DMS53 (cell line): ENCODE data around the gene CCDC88A.
"Not testable (repeated sequence)": the region's sequence is repeated elsewhere in the genome, so short reads cannot be mapped to it uniquely, and the experiment has no call there.

Source experiments
- DNase-seq: peaks from one replicate; lab custom pipeline; 2025; lab: John Stamatoyannopoulos, UW

The CCDC88A gene

GRCh38 chr2:55302241-55302640 lies 117.4 kb downstream of the CCDC88A start:
- no peak for DNase-seq

GRCh38 chr2:55301277-55301676 lies 118.4 kb downstream of the CCDC88A start:
- DNase-seq, result no peak

DNA sequence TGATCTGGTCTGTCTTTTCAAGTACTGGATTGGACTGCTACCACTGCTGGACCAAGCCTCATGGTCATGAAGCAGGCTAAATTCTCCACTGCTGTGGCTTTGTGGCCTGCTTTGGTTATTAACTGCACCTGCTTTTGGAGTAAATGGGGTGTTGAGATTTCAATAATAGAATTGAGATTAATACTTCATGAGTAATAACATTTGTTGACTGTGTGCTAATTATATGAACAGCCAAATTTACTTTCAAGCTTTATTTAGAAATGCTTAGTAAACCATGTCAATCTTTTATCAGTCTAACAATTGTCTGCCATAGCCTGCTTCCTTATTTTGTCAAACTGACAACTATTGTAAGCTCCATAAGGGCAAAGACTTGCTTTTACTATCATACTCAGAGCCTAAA lies 123.3 kb downstream of the CCDC88A start:
- DNase-seq, result no peak

DNA sequence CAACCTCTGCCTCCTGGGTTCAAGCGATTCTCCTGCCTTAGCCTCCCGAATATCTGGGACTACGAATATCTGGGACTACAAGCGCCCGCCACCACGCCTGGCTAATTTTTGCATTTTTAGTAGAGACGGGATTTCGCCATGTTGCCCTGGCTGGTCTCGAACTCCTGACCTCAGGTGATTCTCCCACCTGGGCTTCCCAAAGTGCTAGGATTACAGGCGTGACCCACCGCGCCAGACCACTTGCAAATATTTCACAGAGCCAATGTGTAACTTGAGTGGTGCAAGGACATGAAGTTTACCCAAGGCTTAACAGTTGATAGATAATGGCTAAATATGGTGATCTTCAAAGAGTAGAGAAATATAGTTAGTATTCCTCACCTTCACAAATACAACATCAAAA lies 136.6 kb downstream of the CCDC88A start:
- no peak for DNase-seq

- peak; percentile 97 for DNase-seq
Observed at GRCh38 chr2:55282110-55282917, 137.3 kb downstream of the CCDC88A start.

DNA sequence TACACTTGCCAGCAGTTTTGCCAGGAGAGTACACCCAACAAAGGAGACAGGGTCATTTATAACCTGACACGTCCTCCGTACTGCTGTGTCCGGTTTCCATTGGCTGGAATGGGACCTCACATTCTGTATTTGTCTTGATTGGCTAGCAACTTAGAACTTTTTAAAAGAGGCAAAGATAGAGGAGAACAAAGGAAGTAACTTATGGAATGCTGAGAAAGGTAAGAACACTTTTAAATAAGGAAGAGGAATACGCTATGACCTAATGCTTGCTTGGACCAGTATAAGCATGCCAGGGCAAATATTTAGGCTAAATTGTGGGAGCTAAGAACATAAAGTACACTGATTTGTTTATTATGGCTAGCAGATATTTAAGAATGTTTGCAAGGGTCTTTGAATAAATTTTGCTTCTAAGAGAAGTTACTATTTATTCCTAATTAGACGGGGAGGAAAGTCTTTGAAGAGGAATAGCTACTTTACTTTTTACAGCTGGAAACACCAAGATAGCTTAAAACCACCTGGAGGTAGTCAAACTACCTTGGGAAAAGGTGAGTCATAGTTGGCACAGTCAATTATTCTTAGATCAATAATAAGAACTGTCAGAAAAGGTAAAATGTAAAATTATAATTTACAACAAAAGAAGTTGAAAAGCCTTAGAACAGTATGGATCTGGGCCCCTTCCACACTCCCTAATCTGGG lies 138.7 kb downstream of the CCDC88A start:
- peak; percentile 13 for DNase-seq

DNA sequence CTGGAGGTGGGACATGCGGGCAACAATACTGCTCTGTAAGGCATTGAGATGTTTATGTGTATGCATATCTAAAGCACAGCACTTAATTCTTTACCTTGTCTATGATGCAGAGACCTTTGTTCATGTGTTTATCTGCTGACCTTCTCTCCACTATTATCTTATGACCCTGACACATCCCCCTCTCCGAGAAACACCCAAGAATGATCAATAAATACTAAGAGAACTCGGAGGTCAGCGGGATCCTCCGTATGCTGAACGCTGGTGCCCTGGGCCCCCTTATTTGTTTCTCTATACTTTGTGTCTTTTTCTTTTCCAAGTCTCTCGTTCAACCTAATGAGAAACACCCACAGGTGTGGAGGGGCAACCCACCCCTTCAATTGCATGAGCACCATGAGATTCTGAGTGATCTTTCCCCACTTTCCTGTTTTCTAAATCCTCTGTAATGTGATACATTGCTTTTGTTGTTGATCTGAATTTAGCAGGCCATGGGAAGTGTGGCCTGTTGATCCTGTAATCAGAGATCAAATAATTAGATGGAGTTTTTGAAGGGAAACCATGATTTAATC lies 139.7 kb downstream of the CCDC88A start:
- DNase-seq, result not testable (repeated sequence)

DNA sequence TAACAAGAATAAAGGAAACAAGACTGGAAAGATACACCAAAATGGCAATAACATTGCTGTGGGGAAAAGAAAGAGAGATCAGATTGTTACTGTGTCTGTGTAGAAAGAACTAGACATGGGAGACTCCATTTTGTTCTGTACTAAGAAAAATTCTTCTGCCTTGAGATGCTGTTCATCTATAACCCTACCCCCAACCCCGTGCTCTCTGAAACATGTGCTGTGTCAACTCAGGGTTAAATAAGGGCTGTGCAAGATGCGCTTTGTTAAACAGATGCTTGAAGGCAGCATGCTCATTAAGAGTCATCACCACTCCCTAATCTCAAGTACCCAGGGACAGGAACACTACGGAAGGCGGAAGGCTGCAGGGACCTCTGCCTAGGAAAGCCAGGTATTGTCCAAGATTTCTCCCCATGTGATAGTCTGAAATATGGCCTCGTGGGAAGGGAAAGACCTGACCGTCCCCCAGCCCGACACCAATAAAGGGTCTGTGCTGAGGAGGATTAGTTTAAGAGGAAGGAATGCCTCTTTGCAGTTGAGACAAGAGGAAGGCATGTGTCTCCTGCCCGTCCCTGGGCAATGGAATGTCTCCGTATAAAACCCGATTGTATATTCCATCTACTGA lies 140.3 kb downstream of the CCDC88A start:
- DNase-seq, result not testable (repeated sequence)

GRCh38 chr2:55277310-55277709 lies 142.3 kb downstream of the CCDC88A start:
- no peak for DNase-seq

- not testable (repeated sequence) for DNase-seq
Observed at GRCh38 chr2:55274346-55274745, 145.3 kb downstream of the CCDC88A start.

DNA sequence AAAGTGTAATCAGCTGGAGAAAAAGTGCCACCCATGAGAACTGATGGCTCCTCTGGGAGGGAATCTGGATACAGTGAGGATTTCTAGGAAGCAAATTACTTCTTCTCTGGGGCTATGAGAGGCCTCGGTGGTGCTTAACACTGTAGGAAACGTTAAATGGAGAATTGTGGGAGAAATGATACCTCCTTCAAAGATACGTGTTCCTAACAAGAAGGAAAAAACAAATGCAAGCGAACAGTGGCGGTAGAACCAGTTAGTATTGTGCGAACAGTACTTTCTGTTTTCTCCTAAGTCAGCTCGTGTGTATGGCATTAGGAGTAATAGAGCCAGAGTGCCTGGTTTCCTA lies 150.0 kb downstream of the CCDC88A start:
- DNase-seq, result peak; percentile 47

GRCh38 chr2:55268907-55269644 lies 150.6 kb downstream of the CCDC88A start, which contains the start of gene MTIF2:
Gene MTIF2 (minus strand): TSS chr2:55269231. CDS start chr2:55263858, 5,373 bp downstream.
- peak; percentile 99 for DNase-seq

DNA sequence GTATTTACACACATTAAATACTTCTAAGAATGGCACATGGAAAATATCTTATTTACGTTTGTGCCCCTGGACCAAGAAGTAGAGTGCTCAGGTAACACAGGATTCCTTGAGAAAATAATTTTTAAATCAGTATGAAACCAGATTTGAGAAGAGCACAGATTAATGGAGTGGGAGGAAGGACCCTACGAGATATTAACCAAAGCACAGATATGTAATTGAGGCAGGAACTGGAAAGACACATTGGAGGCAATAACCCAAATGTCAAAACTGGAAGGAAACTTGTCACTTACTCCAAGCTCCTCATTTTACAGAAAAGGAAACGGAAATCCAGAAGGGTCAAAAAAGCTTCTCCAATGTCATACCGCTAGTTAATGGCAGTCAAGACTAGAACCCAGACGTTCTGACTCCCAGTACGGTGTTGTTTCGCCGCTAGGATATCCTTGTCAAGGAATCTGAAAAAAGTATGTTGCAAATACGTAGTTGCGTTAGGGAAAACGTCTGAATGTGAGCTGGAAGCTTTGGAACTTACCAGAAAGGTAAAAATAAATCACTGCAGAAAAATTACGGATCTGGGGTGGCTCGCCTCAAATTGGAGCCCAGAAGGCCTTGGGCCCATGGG lies 151.3 kb downstream of the CCDC88A start:
- DNase-seq, result peak; percentile 60

GRCh38 chr2:55259586-55259985 lies 160.1 kb downstream of the CCDC88A start:
- not testable (repeated sequence) for DNase-seq

DNA sequence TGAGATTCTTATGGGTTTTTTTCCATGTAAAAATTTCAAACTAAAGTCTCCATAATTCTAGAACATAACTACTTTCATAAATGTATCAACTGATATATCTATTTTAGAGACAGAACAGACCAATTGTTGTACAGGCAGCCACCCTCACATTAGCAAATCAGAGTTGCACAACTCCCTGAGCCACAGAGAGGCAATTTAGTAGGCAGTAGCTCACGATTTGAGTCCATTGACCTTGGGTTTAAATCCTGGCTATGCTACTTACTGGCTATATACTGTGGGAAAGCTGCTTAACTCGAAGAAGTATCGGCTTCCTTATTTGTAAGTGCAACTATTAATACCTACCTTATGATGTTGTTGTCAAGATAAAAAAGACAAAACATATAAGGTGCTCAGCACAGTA lies 166.8 kb downstream of the CCDC88A start:
- DNase-seq, result no peak

DNA sequence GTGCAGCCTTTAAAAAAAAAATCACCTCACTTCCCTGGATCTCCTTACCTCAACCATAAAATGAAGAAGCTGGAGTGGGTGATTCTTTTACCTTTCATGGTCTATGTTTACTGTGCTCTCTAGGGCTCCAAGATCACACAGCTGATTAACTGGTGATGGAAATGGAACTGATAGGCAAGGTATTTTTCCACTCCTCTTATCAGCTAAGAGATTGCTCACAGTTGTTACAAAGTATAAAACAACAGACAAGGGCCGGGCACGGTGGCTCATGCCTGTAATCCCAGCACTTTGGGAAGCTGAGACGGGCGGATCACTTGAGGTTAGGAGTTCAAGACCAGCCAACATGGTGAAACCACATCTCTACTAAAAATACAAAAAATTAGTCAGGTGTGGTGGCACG lies 172.6 kb downstream of the CCDC88A start:
- no peak for DNase-seq

DNA sequence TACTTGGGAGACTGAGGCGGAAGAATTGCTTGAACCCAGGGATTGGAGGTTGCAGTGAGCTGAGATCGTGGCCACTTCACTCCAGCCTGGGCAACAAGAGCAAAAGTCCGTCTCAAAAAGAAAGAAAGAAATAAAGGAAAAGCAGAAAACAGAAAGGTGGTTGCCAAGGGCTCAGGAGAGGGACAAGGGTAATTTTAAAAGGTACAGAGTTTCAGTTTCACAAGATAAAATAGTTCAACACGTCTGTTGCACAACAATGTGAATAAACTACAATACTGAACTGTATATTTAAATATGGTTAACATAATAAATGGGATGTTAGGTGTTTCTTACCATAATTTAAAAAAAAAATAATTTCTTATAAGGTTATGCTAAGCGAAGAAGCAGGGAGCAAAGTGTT lies 174.2 kb downstream of the CCDC88A start:
- DNase-seq, result no peak

DNA sequence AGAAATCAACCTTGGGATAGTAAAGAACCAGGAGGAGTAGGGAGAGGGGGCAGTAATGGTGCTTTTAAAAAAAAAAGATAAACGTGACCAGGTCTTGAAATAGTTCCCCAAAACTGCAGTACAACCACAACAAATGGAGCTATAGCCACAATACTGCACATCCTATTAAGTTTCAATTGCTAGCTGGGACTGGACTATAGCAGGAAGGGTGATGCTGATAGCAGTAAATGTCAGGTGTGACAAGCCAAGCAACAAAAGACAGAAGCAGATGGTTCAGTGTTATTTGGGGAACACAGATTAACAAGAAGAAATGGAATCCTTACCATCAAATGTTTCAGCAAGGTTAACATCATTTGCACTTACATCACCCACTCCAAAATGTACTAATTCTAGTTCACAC lies 177.0 kb downstream of the CCDC88A start:
- no peak for DNase-seq

- DNase-seq, result not testable (repeated sequence)
Observed at GRCh38 chr2:55241582-55241981, 178.1 kb downstream of the CCDC88A start.

GRCh38 chr2:55239656-55240222 lies 179.9 kb downstream of the CCDC88A start:
- DNase-seq, result peak; percentile 75
